G401.6 (cell line): Measurements from ENCODE around the gene PPP1R3E.

Experiments
- FAIRE-seq: peaks from 2 replicates; lab custom pipeline; 2012; peaks lifted over from hg19 to GRCh38; lab: Jason Lieb, UNC

Gene PPP1R3E

GRCh38 chr14:23322568-23323517, 20.2 kb upstream of the PPP1R3E start:
- FAIRE-seq: no peak

DNA sequence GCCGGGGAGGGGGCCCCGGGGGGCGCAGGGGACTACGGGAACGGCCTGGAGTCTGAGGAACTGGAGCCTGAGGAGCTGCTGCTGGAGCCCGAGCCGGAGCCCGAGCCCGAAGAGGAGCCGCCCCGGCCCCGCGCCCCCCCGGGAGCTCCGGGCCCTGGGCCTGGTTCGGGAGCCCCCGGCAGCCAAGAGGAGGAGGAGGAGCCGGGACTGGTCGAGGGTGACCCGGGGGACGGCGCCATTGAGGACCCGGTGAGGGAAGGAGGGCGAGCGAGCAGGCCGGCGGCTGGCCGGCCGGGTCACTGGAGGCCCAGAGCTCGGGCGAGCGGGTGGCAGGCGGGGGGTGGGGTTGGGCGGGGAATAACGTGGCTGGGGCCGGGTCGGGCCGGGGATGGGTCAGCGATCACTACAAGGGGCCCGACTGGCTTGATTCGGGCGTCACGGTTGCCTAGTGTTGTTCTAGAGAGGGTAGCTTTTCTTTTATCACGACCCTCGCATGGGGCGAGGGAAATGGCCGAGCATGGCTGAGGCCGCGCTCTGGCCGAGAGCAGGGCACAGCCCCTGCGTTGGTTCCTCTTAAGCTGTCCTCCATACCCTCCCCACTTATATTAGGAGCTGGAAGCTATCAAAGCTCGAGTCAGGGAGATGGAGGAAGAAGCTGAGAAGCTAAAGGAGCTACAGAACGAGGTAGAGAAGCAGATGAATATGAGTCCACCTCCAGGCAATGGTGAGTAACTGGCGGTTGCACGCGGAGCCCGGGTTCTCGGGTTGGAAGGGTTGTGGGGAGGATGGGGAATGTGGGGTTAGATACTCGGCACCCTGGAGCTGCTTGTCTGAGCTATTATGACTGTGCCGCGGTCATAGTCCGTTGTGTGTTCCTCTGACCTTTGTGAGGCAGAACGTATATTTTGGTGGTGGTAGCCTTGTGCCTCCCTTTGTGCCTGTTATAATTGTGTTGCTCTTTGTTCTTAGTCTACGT, 19.2 kb upstream of the PPP1R3E start:
- FAIRE-seq: no peak

DNA sequence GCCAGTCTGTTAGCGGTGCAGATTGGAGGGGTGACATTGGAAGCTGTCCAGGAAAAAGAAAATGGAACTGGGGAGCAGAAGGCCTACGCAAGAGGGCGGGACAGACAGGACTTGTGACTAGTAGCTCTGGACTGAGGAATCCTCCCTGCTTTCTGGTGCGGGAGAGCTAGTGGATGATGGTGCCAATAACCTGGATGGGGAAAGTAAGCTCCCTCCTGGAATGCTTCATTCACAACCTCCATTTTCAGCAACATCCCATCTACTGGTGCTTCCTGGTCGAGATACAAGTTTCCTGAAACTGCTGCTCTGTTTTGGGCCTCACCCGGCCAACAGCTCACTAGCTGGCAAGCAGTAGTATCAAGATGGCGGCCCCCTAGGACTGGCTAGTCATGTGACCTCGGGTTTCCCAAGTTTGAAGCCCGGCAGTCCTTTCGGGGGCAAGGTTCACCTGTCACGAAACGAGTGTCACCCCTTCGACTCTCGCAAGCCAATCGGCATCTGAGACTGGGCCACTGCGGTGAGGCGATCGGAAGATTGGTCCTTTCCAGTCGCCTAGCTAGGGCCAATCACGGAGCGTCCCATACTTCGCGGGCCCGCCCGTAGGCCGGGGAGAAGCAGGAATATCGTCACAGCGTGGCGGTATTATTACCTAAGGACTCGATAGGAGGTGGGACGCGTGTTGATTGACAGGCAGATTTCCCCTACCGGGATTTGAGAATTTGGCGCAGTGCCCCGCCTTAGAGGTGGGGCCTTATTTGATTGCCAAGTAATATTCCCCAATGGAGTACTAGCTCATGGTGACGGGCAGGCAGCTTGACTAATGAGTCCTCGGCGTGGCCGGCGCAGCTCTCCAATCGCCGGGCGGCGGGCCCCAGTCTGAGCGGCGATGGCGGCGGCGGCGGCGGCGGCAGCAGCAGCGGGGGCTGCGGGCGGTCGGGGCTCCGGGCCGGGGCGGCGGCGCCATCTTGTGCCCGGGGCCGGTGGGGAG, 18.2 kb upstream of the PPP1R3E start, which contains the start of gene PABPN1:
Gene PABPN1 (plus strand): TSS at position 874 of the 988 bp plus-strand sequence. CDS start 13 bp downstream, at position 887.
- FAIRE-seq: peak; percentile 99

DNA sequence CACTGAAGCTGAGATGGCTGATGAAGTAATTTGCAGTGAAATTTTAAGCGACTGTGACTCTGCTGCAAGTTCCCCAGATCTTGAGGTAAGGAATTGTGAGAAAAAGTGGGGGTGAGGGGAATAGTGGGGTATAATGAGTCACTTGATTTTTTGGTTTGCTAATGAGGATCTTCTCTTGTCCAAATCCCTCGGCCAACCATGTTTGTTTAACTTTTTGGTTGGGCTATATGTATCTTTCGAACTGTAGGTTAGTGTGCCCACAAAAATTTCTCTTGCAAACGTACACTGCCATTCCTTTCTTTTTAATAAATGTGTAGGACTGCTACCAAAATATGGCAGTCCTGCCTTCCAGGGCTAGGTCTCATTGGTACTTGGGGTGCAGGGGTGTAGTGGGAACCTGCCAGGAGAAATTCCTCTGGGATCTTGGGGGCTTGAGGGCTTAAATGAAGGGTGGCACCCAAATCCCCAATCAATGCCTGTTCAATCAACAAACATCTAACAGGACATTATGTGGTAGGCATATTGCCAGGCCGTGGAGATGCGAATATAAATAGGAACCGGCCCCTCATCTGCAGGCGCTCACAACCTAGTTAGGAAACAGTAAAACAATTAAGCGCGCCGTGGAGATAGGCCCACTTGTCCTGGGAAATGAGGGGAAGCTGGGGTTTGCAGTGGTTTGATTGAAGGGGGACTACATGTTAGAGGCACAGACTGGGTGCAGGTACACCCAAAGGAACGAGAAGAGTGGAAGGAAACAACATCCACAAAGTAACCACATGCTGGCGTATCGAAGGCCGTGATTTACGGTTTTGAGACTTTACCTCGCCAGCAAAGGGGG, 17.3 kb upstream of the PPP1R3E start:
- FAIRE-seq: no peak

GRCh38 chr14:23316300-23316699, 13.6 kb upstream of the PPP1R3E start:
- no peak for FAIRE-seq

GRCh38 chr14:23310546-23310945, 7.9 kb upstream of the PPP1R3E start:
- no peak for FAIRE-seq

DNA sequence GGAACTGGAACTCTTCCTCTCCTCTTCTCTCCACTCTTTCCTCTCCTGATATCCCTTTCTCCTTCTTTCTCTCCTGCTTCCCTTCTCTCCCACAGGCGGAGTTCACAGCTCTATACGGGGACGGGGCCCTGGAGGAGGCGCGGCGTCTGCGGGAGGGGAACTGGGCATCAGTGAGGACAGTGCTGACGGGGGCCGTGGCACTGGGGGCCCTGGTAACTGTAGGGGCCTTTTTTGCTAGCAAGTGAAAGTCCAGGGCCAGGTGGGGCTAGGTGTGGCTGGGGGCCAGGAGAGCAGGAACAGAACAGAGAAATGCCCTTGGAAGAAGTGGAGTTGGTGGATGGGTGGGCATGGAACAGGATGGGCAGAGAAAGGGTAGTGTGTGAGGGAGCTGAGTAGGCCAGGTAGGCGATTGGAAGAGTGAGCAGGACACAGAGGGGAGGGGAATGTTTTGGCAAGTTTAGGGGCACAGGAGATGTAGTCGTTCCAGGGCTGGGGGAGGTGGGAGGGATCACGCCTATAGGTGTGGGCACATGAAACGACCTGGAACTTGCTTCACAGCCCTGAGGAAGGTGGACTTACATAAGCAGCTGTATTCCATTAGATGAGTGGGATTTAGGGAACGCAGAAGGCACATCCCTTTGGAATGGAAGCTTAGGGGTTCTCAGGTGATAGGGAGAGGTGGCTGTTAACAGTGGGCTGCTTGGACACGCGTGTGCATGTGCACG, 6.2 kb upstream of the PPP1R3E start:
- no peak for FAIRE-seq

DNA sequence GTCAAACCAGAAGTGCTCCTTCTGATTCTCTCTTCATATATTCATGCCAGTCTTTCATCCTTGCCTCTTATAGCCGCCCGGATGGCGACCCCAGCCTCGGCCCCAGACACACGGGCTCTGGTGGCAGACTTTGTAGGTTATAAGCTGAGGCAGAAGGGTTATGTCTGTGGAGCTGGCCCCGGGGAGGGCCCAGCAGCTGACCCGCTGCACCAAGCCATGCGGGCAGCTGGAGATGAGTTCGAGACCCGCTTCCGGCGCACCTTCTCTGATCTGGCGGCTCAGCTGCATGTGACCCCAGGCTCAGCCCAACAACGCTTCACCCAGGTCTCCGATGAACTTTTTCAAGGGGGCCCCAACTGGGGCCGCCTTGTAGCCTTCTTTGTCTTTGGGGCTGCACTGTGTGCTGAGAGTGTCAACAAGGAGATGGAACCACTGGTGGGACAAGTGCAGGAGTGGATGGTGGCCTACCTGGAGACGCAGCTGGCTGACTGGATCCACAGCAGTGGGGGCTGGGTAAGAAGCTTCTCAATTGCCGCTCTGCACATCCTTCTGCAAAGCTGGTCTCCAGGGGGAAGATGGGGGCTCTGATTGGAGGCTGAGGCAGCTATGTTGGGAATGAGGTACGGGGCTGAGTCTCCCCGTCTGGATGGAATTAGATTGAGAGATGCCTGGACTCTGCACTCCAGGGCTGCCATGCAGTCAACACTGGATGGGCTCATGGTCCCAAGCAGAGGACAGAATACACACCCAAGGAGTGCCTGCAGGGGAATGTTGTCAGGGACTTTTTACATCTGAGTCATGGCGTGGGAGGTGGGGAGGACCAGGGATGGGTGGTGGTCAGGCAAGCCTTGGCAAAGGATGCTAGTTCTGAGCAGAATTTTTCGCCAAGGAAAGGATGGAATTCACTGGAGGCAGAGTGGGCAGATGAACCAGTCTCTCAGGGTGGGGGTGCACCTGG, 5.3 kb upstream of the PPP1R3E start:
- no peak for FAIRE-seq

- no peak for FAIRE-seq
Measured at GRCh38 chr14:23307146-23307530, 4.5 kb upstream of the PPP1R3E start.

DNA sequence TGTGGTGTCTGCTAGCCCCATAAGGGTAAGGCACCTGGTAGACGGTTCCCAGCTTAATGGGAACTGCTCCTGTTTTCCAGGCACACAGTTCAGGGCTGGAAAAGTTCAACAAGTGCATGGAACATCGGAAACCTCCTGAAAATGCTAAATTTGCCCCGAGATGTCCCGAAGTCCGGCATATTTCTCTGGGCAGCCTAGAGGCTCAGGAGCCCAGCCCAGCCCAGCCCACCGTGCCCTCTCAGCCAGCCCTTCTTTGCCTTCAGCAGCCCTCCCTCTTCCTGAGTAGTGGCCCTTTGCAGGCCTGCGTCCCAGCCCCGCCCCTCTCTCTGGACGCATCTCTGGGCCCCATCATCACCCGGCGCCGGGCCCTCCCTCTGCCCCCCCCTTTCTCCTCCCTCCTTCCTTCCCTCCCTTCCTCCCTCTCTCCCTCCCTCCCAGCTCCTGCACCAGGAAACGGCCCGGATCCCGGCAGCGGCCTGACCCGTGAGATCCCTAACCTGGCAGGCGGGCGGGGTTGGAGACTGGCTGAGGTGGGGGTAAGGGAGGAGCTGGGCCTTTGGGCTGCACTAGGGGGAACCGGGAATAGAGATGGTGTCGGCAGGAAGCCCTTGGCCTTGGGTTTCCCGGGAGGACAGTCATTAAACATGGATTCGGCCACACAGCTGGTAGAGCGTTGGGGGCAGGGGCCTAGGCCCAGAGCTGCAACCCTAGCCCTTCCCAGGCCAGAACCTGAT, 3.9 kb upstream of the PPP1R3E start, which contains the start of gene BCL2L2:
Gene BCL2L2 (plus strand): TSS at position 422 of the 734 bp plus-strand sequence. CDS start 935 bp downstream, outside the sequence.
- FAIRE-seq: peak; percentile 66

DNA sequence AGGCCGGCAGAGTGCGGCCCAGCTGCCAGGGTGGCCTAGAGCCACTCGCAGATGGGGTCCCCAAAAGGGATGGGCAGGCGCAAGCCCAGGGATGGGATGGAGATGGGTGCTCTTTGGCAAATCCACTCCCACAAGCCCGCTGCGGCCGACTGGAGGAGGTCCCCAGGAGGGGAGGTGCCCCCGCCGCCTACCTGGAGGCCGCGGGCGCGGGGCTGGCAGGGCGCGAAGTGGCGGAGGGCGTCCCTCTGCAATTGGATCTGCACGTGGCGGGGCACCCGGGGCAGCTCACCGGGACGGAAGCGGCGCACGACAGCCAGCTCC, 730 bp downstream of the PPP1R3E start:
- no peak for FAIRE-seq

GRCh38 chr14:23301288-23301968, 1.2 kb downstream of the PPP1R3E start:
- no peak for FAIRE-seq

DNA sequence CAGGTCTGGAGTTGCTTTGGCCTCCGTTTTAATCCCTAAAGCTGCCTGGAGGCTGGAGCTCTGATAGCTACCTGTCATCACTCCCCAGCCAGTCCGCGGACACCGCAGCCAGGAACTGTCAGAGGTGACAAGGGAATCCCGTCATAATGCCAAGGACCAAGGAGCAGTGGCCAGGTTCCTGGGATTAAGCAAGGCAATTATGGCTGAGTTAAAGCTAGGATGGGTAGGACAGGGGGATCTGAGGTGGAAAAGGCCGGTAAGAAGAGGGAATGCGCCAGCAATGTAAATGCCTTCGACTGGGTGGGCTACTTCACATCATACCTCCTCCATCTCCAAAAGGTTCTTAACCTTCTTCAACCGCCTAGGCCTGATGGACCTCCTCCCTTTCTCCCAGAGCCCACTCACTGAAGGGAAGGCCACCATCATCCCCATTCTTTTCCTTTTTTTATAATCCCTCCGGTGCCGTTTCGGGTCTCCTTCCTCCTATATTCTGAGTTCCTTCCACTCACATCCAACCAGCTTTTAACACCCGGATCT, 1.9 kb downstream of the PPP1R3E start:
- no peak for FAIRE-seq

DNA sequence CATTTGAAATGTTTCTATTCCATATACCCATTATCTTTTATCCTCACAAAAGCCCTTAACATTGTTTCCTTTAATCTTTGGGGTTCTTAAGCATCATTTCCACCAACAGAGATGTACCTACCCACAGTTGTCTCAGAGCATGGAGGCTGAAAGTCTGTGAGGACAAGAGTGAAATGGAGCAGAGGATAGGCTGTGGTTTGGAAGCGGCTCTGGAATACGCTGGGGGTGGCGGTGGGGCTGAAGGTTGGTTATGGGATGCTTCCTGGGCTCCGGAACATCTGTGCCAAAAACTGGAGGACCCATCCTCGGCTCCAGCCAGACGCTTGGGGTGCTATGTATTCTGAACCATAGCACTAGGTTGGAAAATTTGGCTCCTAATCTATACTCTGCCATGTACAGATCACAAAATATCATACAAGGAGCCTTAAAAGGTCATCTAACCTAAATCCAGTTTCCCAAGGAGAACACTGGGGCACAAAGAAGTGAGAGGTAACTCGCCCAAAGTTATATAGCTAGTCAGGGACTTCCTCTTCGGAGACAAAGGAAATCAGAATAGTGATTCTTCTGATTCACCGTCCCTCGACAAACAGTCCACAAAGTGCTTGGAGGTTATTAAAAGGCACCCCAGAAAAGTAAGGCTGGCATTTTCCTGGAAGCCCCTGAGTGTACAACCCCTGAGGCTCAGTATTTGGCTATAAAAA, 2.5 kb downstream of the PPP1R3E start:
- no peak for FAIRE-seq

- FAIRE-seq: peak; percentile 82
Measured at GRCh38 chr14:23299211-23299957, 3.3 kb downstream of the PPP1R3E start.
